ENCODE measurements around the gene ZNF407. TPM values are rescaled to one million over a fixed set of nuclear protein-coding genes. Genes with fewer than 3 reads are reported as not detected.
"Not testable (repeated sequence)": the region's sequence is repeated elsewhere in the genome, so short reads cannot be mapped to it uniquely, and the experiment has no call there.

The ZNF407 gene
- total RNA-seq, 2 experiments from 2014 or later = 16.6 to 17.0 TPM

DNA sequence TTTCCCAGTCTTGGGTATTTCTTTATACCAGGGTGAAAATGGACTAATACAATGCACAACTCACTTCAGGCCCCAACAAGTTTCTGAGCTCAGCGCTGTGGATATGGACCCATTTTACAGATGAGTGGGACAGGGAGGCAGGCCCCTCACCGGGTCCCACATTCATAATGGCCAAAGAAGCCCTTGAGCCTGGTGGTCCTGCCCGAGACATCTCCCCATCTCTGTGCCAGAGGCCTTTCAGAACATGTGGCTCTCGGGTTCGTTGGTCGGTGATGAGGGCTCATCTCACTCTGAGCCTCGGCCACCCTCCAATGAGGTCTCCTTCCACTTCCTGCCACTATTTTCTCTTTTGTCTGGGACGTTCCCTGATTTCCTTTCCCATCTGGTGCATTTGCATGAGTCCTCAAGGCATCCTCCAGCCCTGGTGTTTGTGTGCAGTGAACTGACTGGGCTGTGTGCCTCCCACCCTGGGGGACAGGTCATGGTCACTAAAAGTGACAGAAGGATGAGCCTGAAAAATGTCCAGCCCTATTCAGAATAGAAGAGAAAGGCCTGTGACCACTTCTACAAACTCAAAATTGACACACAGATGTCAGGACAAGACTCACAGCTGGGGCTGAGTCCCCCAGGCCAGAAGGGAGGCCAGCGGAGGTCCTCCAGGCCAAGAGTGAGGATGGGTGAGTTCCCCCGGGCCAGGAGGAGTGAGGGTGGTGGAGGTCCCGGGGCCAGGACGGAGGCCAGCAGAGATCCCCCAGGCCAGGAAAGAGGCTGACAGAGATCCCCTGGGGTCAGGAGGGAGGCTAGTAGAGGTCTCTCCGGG, 476.7 kb downstream of the ZNF407 start:
- no peak overlapping the region for H3K27ac Mint-ChIP-seq
- peaks cover 22% of the 10 kb centered on the region for H3K9me3 Mint-ChIP-seq (ENCODE audit: insufficient read depth)
- CTCF ChIA-PET = no interaction called here
- H3K4me1 Mint-ChIP-seq (ENCODE audit: low read depth) = peaks cover 24% of the 10 kb centered on the region
- ATAC-seq = no peak
- H3K27me3 Mint-ChIP-seq (ENCODE audit: low read depth) = no peaks in the 10 kb centered on the region
- no peak for DNase-seq
- POLR2A ChIA-PET = no interaction called here
- H3K4me3 Mint-ChIP-seq = no peak overlapping the region
- peaks cover 11% of the 10 kb centered on the region for H3K36me3 Mint-ChIP-seq (ENCODE audit: low read depth)

DNA sequence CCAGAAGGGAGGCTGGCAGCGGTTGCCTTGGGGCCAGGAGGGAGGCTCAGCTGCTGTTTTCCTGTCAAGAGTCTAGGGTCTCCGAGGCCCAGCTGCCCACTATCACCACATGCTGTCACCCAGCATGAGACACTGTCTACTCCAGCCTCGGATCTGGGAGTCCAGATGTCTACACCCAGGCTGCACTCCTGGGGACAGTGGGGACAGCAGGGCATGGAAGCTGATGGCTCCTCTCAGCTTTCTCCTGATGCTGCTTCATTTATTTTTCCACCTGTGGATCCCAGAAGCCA, 477.3 kb downstream of the ZNF407 start:
- ChIA-PET POLR2A (no interaction called here), CTCF (no interaction called here)
- H3K4me3 Mint-ChIP-seq = no peak overlapping the region
- H3K27me3 Mint-ChIP-seq (ENCODE audit: low read depth) = no peaks in the 10 kb centered on the region
- peaks cover 11% of the 10 kb centered on the region for H3K36me3 Mint-ChIP-seq (ENCODE audit: low read depth)
- DNase-seq = no peak
- peaks cover 22% of the 10 kb centered on the region for H3K9me3 Mint-ChIP-seq (ENCODE audit: insufficient read depth)
- no peak for ATAC-seq
- H3K4me1 Mint-ChIP-seq (ENCODE audit: low read depth) = peaks cover 22% of the 10 kb centered on the region
- no peak overlapping the region for H3K27ac Mint-ChIP-seq

- no peak overlapping the region for H3K27ac Mint-ChIP-seq
- H3K27me3 Mint-ChIP-seq (ENCODE audit: low read depth) = no peaks in the 10 kb centered on the region
- H3K4me3 Mint-ChIP-seq = no peak overlapping the region
- peaks cover 22% of the 10 kb centered on the region for H3K9me3 Mint-ChIP-seq (ENCODE audit: insufficient read depth)
- DNase-seq (no peak), ATAC-seq (no peak)
- ChIA-PET POLR2A (no interaction called here), CTCF (no interaction called here)
- H3K4me1 Mint-ChIP-seq (ENCODE audit: low read depth) = peaks cover 17% of the 10 kb centered on the region
- H3K36me3 Mint-ChIP-seq (ENCODE audit: low read depth) = peaks cover 11% of the 10 kb centered on the region
Measured at GRCh38 chr18:75075429-75075841, 477.8 kb downstream of the ZNF407 start.

DNA sequence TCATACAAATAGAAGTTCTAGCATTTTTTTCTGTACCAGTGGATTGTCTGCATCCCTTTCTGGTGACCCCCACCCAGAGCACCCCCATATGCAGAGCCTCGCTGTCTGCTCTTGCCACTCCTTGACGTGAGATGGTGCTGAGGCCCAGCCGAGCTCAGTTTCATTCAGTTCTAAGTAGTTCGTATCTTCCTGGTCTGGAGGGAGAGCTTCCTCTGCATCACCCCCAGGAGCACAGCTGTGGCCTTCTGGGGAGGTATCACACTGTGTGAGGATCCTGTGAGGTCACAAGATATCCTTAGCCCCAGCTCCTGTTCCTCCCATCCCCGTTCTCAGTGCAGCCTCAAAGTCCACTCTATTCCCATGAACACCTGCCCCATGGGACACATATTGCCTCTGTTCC, 478.6 kb downstream of the ZNF407 start:
- Mint-ChIP-seq H3K9me3 (ENCODE audit: insufficient read depth) (peaks cover 22% of the 10 kb centered on the region), H3K27ac (no peak overlapping the region), H3K36me3 (ENCODE audit: low read depth) (peaks cover 9% of the 10 kb centered on the region), H3K4me1 (ENCODE audit: low read depth) (peaks cover 9% of the 10 kb centered on the region), H3K27me3 (ENCODE audit: low read depth) (no peaks in the 10 kb centered on the region), H3K4me3 (no peak overlapping the region)
- DNase-seq (no peak), ATAC-seq (no peak)
- CTCF ChIA-PET = no interaction called here
- POLR2A ChIA-PET = no interaction called here

DNA sequence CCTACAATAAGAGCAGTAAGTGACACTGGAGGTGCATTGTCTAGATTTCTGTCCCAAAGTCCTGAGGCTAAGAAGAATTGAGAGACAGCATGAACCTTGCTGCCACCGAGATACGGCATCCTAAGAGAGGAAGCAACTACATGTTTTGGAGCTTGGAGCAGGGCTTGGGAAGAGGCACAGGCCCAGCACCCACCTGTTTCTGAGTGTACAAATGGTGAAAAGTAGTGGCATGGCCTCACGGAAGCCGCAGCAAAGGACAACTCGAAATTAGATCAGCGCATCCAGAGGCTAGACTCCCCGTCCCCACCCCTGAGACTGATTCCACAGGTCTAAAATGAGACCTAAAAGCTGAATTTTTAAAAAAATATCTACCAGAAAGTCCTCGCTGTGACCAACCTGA, 483.8 kb downstream of the ZNF407 start:
- DNase-seq (no peak), ATAC-seq (no peak)
- H3K9me3 Mint-ChIP-seq (ENCODE audit: insufficient read depth) = peaks cover 20% of the 10 kb centered on the region
- ChIA-PET POLR2A (no interaction called here), CTCF (no interaction called here)
- H3K4me1 Mint-ChIP-seq (ENCODE audit: low read depth) = no peaks in the 10 kb centered on the region
- no peak overlapping the region for H3K4me3 Mint-ChIP-seq
- peaks cover under 1% of the 10 kb centered on the region for H3K36me3 Mint-ChIP-seq (ENCODE audit: low read depth)
- H3K27ac Mint-ChIP-seq = no peak overlapping the region
- no peaks in the 10 kb centered on the region for H3K27me3 Mint-ChIP-seq (ENCODE audit: low read depth)

- CTCF ChIA-PET = no interaction called here
- ATAC-seq (no peak), DNase-seq (no peak)
- no peak overlapping the region for H3K4me3 Mint-ChIP-seq
- no peaks in the 10 kb centered on the region for H3K36me3 Mint-ChIP-seq (ENCODE audit: low read depth)
- H3K27me3 Mint-ChIP-seq (ENCODE audit: low read depth) = no peaks in the 10 kb centered on the region
- POLR2A ChIA-PET = no interaction called here
- H3K27ac Mint-ChIP-seq = no peak overlapping the region
- H3K9me3 Mint-ChIP-seq (ENCODE audit: insufficient read depth) = peaks cover 9% of the 10 kb centered on the region
- H3K4me1 Mint-ChIP-seq (ENCODE audit: low read depth) = no peaks in the 10 kb centered on the region
Measured at GRCh38 chr18:75083131-75083530, 485.5 kb downstream of the ZNF407 start.

- ATAC-seq (no peak), DNase-seq (no peak)
- H3K36me3 Mint-ChIP-seq (ENCODE audit: low read depth) = no peaks in the 10 kb centered on the region
- POLR2A ChIA-PET = no interaction called here
- no peak overlapping the region for H3K27ac Mint-ChIP-seq
- H3K4me3 Mint-ChIP-seq = no peak overlapping the region
- no peaks in the 10 kb centered on the region for H3K27me3 Mint-ChIP-seq (ENCODE audit: low read depth)
- H3K9me3 Mint-ChIP-seq (ENCODE audit: insufficient read depth) = peaks cover 5% of the 10 kb centered on the region
- H3K4me1 Mint-ChIP-seq (ENCODE audit: low read depth) = no peaks in the 10 kb centered on the region
- CTCF ChIA-PET = no interaction called here
Measured at GRCh38 chr18:75083761-75084160, 486.1 kb downstream of the ZNF407 start.

DNA sequence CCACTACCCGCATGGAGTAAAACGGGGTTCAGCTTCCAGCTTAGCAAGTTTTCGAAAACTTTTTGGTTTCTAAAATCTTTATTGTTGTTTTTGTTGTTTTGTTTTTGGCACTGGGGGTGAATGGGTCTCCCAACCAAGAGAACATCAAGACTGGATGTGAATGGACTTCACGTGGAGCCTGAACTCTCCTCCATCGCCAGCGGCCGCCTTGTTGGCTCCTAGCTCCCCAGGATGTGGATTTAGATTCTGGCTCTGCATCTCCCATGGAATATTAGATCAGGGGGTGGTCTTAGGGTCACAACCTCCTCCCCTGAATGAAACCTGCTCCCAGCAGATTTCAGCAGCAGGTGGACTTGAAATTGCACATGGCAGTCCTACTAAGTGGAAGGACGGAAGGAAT, 488.0 kb downstream of the ZNF407 start:
- POLR2A ChIA-PET; H3K4me3 Mint-ChIP-seq; H3K27me3 Mint-ChIP-seq (ENCODE audit: low read depth); H3K4me1 Mint-ChIP-seq (ENCODE audit: low read depth); CTCF ChIA-PET; H3K27ac Mint-ChIP-seq; H3K36me3 Mint-ChIP-seq (ENCODE audit: low read depth); ATAC-seq; DNase-seq; H3K9me3 Mint-ChIP-seq (ENCODE audit: insufficient read depth): not testable (repeated sequence)

GRCh38 chr18:75086494-75087034, 488.9 kb downstream of the ZNF407 start:
- no peaks in the 10 kb centered on the region for H3K27me3 Mint-ChIP-seq (ENCODE audit: low read depth)
- H3K4me3 Mint-ChIP-seq = no peak overlapping the region
- POLR2A ChIA-PET = no interaction called here
- DNase-seq = no peak
- H3K27ac Mint-ChIP-seq = no peak overlapping the region
- no peaks in the 10 kb centered on the region for H3K9me3 Mint-ChIP-seq (ENCODE audit: insufficient read depth)
- CTCF ChIA-PET = no interaction called here
- no peaks in the 10 kb centered on the region for H3K4me1 Mint-ChIP-seq (ENCODE audit: low read depth)
- no peaks in the 10 kb centered on the region for H3K36me3 Mint-ChIP-seq (ENCODE audit: low read depth)
- ATAC-seq = no peak

GRCh38 chr18:75087119-75088020, 489.7 kb downstream of the ZNF407 start:
- H3K27ac Mint-ChIP-seq = no peak overlapping the region
- H3K9me3 Mint-ChIP-seq (ENCODE audit: insufficient read depth) = no peaks in the 10 kb centered on the region
- H3K36me3 Mint-ChIP-seq (ENCODE audit: low read depth) = no peaks in the 10 kb centered on the region
- POLR2A ChIA-PET = no interaction called here
- DNase-seq (no peak), ATAC-seq (no peak)
- no peaks in the 10 kb centered on the region for H3K4me1 Mint-ChIP-seq (ENCODE audit: low read depth)
- no peak overlapping the region for H3K4me3 Mint-ChIP-seq
- CTCF ChIA-PET = no interaction called here
- H3K27me3 Mint-ChIP-seq (ENCODE audit: low read depth) = no peaks in the 10 kb centered on the region

DNA sequence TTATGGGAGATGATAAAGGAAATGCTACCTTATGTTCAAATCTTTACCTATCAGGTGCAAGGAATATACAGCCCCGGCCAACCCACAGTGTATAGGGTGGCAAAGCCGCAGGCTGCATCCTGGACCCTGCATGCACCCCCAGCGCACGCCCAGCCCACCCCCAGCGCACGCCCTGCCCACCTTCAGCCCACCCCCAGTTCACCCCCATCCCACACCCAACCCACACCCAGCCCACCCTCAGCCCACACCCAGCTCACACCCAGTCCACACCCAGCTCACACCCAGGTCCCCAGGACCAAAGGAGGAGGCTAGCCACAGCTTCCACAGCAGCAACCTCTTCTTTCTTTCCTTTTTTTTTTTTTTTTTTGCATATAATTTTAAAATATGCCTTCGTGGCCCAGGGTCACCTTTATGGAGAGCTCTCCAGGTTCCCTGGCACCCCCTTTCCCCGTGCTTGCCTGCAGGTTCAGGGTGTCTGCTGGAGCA, 490.4 kb downstream of the ZNF407 start:
- Mint-ChIP-seq H3K36me3 (ENCODE audit: low read depth) (no peaks in the 10 kb centered on the region), H3K9me3 (ENCODE audit: insufficient read depth) (no peaks in the 10 kb centered on the region), H3K4me1 (ENCODE audit: low read depth) (no peaks in the 10 kb centered on the region), H3K4me3 (no peak overlapping the region), H3K27ac (no peak overlapping the region), H3K27me3 (ENCODE audit: low read depth) (no peaks in the 10 kb centered on the region)
- ATAC-seq (no peak), DNase-seq (no peak)
- ChIA-PET CTCF (no interaction called here), POLR2A (no interaction called here)

- Mint-ChIP-seq H3K27ac (no peak overlapping the region), H3K4me3 (no peak overlapping the region), H3K9me3 (ENCODE audit: insufficient read depth) (no peaks in the 10 kb centered on the region), H3K27me3 (ENCODE audit: low read depth) (no peaks in the 10 kb centered on the region), H3K36me3 (ENCODE audit: low read depth) (no peaks in the 10 kb centered on the region), H3K4me1 (ENCODE audit: low read depth) (no peaks in the 10 kb centered on the region)
- ATAC-seq (no peak), DNase-seq (no peak)
- ChIA-PET CTCF (no interaction called here), POLR2A (no interaction called here)
Measured at GRCh38 chr18:75088622-75089211, 491.0 kb downstream of the ZNF407 start.
